DND-41 (cell line): ENCODE data around the gene GLTPD2.

ENCODE experiments used
- ATAC-seq: fragments of 200-7000 bp; cut with Tn5 transposase; 3 replicates; pipeline ENCODE4 v1.9.1; 2021; ENCODE audit warnings: low read depth; ENCODE audit not compliant: insufficient read depth
- DNase-seq: peaks from one replicate; pipeline ENCODE4 v3.0.0-alpha.2; 2020
- H2AFZ ChIP-seq: 2 replicates; pipeline ENCODE4 v1.6.0; 2012; ENCODE audit warnings: low read depth, low read length
- H3K27ac ChIP-seq: 2 replicates; pipeline ENCODE4 v1.5.1; 2012; ENCODE audit warnings: low read length, inconsistent platforms
- H3K27me3 ChIP-seq: fragments of 200-600 bp; sonication (generic); 2 replicates; pipeline ENCODE4 v1.6.0; 2012; ENCODE audit warnings: low read length, mild to moderate bottlenecking, inconsistent platforms; ENCODE audit not compliant: insufficient read depth, poor library complexity
- H3K36me3 ChIP-seq: 2 replicates; pipeline ENCODE4 v1.5.1; 2012; ENCODE audit warnings: low read length, inconsistent platforms; ENCODE audit not compliant: insufficient read depth
- H3K4me1 ChIP-seq: 2 replicates; pipeline ENCODE4 v1.5.1; 2012; ENCODE audit warnings: mild to moderate bottlenecking, low read length; ENCODE audit not compliant: insufficient read depth
- H3K4me2 ChIP-seq: 2 replicates; pipeline ENCODE4 v1.6.0; 2012; ENCODE audit warnings: mild to moderate bottlenecking, moderate library complexity, low read length, inconsistent platforms; ENCODE audit not compliant: insufficient read depth
- H3K4me3 ChIP-seq, 2 experiments: fragments of 200-600 bp in 1 of 2; shearing (Covaris generic) in 1 of 2; 2 replicates each; pipeline ENCODE4 v1.5.1; 2012 to 2016; ENCODE audit warnings: inconsistent platforms in 2 of 2, low read length in 2 of 2, mild to moderate bottlenecking in 2 of 2, low read depth in 1 of 2, moderate library complexity in 1 of 2
- H3K79me2 ChIP-seq: 2 replicates; pipeline ENCODE4 v1.6.0; 2012; ENCODE audit warnings: low read length, inconsistent platforms; ENCODE audit not compliant: insufficient read depth
- H3K9ac ChIP-seq: 2 replicates; pipeline ENCODE4 v1.6.0; 2012; ENCODE audit warnings: low read depth, mild to moderate bottlenecking, inconsistent platforms, low read length, moderate library complexity
- H3K9me3 ChIP-seq: 2 replicates; pipeline ENCODE4 v1.5.1; 2012; ENCODE audit warnings: low read length, moderate library complexity, mild to moderate bottlenecking, inconsistent platforms; ENCODE audit not compliant: insufficient read depth, severe bottlenecking
- H4K20me1 ChIP-seq: 2 replicates; pipeline ENCODE4 v1.6.0; 2012; ENCODE audit warnings: low read length; ENCODE audit not compliant: insufficient read depth
- CTCF ChIP-seq: IDR thresholded peaks from 2 replicates; pipeline ENCODE4 v1.5.1; 2012; ENCODE audit warnings: borderline replicate concordance, low read length, moderate library complexity, mild to moderate bottlenecking; ENCODE audit not compliant: poor library complexity, severe bottlenecking; ENCODE audit errors: extremely low read depth
- EZH2 ChIP-seq: IDR thresholded peaks from 3 replicates; pipeline ENCODE4 v1.6.1; 2012; ENCODE audit warnings: borderline replicate concordance, low read depth, mild to moderate bottlenecking, moderate library complexity, low read length, inconsistent platforms; ENCODE audit not compliant: severe bottlenecking

Gene GLTPD2

GRCh38 chr17:4795168-4795567, 6.4 kb downstream of the GLTPD2 start:
- Histone ChIP-seq H3K4me3 (peak overlapping the region in 1 of 2 experiments; percentile 69; a peak in 2 of 4 replicates), H3K4me2 (peak overlapping the region; percentile 40; the same call in 1 of the 2 replicates), H3K27me3 (no peaks in the 10 kb centered on the region), H3K9ac (0 out of 2 replicates have a peak overlapping the region, but pooled peaks have one; percentile 74), H3K9me3 (no peaks in the 10 kb centered on the region), H3K36me3 (peaks cover 22% of the 10 kb centered on the region), H2AFZ (peak overlapping the region; percentile 60), H3K4me1 (peaks cover 29% of the 10 kb centered on the region), H3K27ac (no peak overlapping the region), H4K20me1 (peaks cover 12% of the 10 kb centered on the region; the same call in 1 of the 2 replicates), H3K79me2 (peaks cover 21% of the 10 kb centered on the region)
- DNase-seq, result no peak
- no peak for TF ChIP-seq EZH2
- TF ChIP-seq CTCF, result no peak
- no peak for ATAC-seq

GRCh38 chr17:4796552-4796920, 7.8 kb downstream of the GLTPD2 start:
- TF ChIP-seq EZH2 (no peak), CTCF (no peak)
- H3K9ac ChIP-seq, result peak overlapping the region; percentile 74

GRCh38 chr17:4800462-4801196, 11.9 kb downstream of the GLTPD2 start:
- no peak overlapping the region for H3K27ac ChIP-seq
- no peaks in the 10 kb centered on the region for H3K27me3 ChIP-seq
- no peak overlapping the region for H2AFZ ChIP-seq
- no peak overlapping the region for H3K4me2 ChIP-seq
- H3K9ac ChIP-seq, result no peak overlapping the region
- peaks cover 22% of the 10 kb centered on the region for H3K36me3 ChIP-seq
- peaks cover 21% of the 10 kb centered on the region for H3K79me2 ChIP-seq
- H3K4me3 ChIP-seq, result no peak overlapping the region
- no peaks in the 10 kb centered on the region for H3K9me3 ChIP-seq
- H4K20me1 ChIP-seq, result peaks cover 12% of the 10 kb centered on the region; the same call in 1 of the 2 replicates
- TF ChIP-seq CTCF (no peak), EZH2 (no peak)
- H3K4me1 ChIP-seq, result peaks cover 20% of the 10 kb centered on the region
- ATAC-seq (no peak), DNase-seq (no peak)

More at GRCh38 chr17:4796552-4796920, 7.8 kb downstream of the GLTPD2 start:
- Histone ChIP-seq H3K4me1 (peaks cover 22% of the 10 kb centered on the region), H3K4me3 (peak overlapping the region; percentile 69 to 74), H3K36me3 (peaks cover 22% of the 10 kb centered on the region), H4K20me1 (peaks cover 12% of the 10 kb centered on the region; the same call in 1 of the 2 replicates), H3K4me2 (peak overlapping the region; percentile 97), H3K9me3 (no peaks in the 10 kb centered on the region), H3K27me3 (no peaks in the 10 kb centered on the region), H3K27ac (peak overlapping the region; percentile 82), H2AFZ (peak overlapping the region; percentile 75), H3K79me2 (peaks cover 21% of the 10 kb centered on the region)
- ATAC-seq (peak; percentile 56), DNase-seq (peak; percentile 60)

- Histone ChIP-seq H4K20me1 (peaks cover 8% of the 10 kb centered on the region; the same call in 1 of the 2 replicates), H3K9me3 (no peaks in the 10 kb centered on the region), H3K4me1 (peaks cover 22% of the 10 kb centered on the region), H3K79me2 (peaks cover 9% of the 10 kb centered on the region), H3K4me2 (no peak within 1 kb of the TSS), H3K27me3 (no peaks in the 10 kb centered on the region), H3K27ac (no peak within 1 kb of the TSS), H2AFZ (no peak within 1 kb of the TSS), H3K36me3 (peaks cover 19% of the 10 kb centered on the region), H3K9ac (no peak within 1 kb of the TSS), H3K4me3 (no peak within 1 kb of the TSS)
- TF ChIP-seq EZH2, result no peak
- no peak for TF ChIP-seq CTCF
- no peak for DNase-seq
- no peak for ATAC-seq
Observed at GRCh38 chr17:4802228-4802627, 13.5 kb downstream of the GLTPD2 start, which contains the start of gene C17orf114. Gene C17orf114 (minus strand): TSS chr17:4802328.
